HepG2 (cell line): ENCODE results near the gene GPR62. TPM values are rescaled to one million over a fixed set of nuclear protein-coding genes. Genes with fewer than 3 reads are reported as not detected.

Source experiments
- ATAC-seq: fragments of 200-7000 bp; cut with Tn5 transposase; 3 replicates; pipeline ENCODE4 v1.9.1; 2020; ENCODE audit warnings: mild to moderate bottlenecking, moderate library complexity
- BruUV-seq: library from RNA; stranded (reverse); fragments of 400-500 nt; replicated peaks from 2 replicates; lab custom pipeline; 2021; lab: Mats Ljungman, UMichigan
- CTCF ChIA-PET: fragments of 300-600 bp; formaldehyde crosslinking; extraction: SDS; loops from one replicate; lab custom pipeline; 2021; ENCODE audit warnings: low total read pairs, inconsistent platforms, low intra/inter-chr PET ratio; lab: Yijun Ruan, JAX
- POLR2A ChIA-PET: fragments of 350-600 bp; sonication (Branson Sonifier 250); formaldehyde crosslinking; loops from one replicate; lab custom pipeline; 2020; ENCODE audit warnings: antibody characterized with exemption, inconsistent platforms; lab: Yijun Ruan, JAX
- DNase-seq: peaks from one replicate; pipeline ENCODE4 v3.0.0-alpha.2; 2015; ENCODE audit warnings: low spot score
- FAIRE-seq: peaks from 3 replicates; lab custom pipeline; 2011; peaks lifted over from hg19 to GRCh38; lab: Jason Lieb, UNC
- H2AFZ ChIP-seq: one replicate; pipeline ENCODE4 v1.6.1; 2011; ENCODE audit warnings: low read length, inconsistent platforms
- H3K27ac ChIP-seq: fragments of 300-600 bp; 3 replicates; pipeline ENCODE4 v1.8.0; 2011; ENCODE audit warnings: mixed run types, mild to moderate bottlenecking, mixed read lengths, low read length, inconsistent platforms; ENCODE audit not compliant: insufficient read depth; ENCODE audit errors: extremely low read length
- H3K27me3 ChIP-seq, 2 experiments: fragments of 200-600 bp in 1 of 2; 2 replicates in 1 of 2; 3 replicates in 1 of 2; pipeline versions ENCODE4 v1.6.0 to v1.8.0; 2011; ENCODE audit warnings: low read length in 2 of 2, mild to moderate bottlenecking in 2 of 2, moderate library complexity in 2 of 2, inconsistent platforms in 1 of 2; ENCODE audit not compliant: insufficient read depth in 2 of 2, control insufficient read depth in 1 of 2
- H3K36me3 ChIP-seq, 2 experiments: fragments of 200-600 bp in 1 of 2; replicated peaks in 1 of 2; 2 replicates in 1 of 2; 3 replicates in 1 of 2; pipeline versions ENCODE4 v1.5.1 to v1.8.0; 2011; ENCODE audit warnings: low read length in 2 of 2, inconsistent platforms in 1 of 2; ENCODE audit not compliant: insufficient read depth in 2 of 2, control insufficient read depth in 1 of 2
- H3K4me1 ChIP-seq: 2 replicates; pipeline ENCODE4 v1.5.1; 2012; ENCODE audit warnings: low read length, inconsistent platforms; ENCODE audit not compliant: insufficient read depth
- H3K4me2 ChIP-seq: 2 replicates; pipeline ENCODE4 v1.6.0; 2011; ENCODE audit warnings: low read depth, low read length, inconsistent platforms
- H3K4me3 ChIP-seq, 3 experiments: fragments of 200-600 bp in 1 of 3; sonication (generic), shearing (Covaris generic) in 1 of 3; replicated peaks in 1 of 3; 2 replicates each; pipeline ENCODE4 v1.5.1; 2011 to 2016; ENCODE audit warnings: low read length in 3 of 3, inconsistent platforms in 2 of 3, low read depth in 2 of 3, mild to moderate bottlenecking in 2 of 3, control low read depth in 1 of 3, mixed read lengths in 1 of 3; ENCODE audit not compliant: insufficient read depth in 1 of 3
- H3K79me2 ChIP-seq: one replicate; pipeline ENCODE4 v1.6.1; 2011; ENCODE audit warnings: low read length, inconsistent platforms; ENCODE audit not compliant: insufficient read depth
- H3K9ac ChIP-seq: 2 replicates; pipeline ENCODE4 v1.6.0; 2011; ENCODE audit warnings: mild to moderate bottlenecking, low read depth, low read length, inconsistent platforms; ENCODE audit not compliant: insufficient read depth
- H3K9me3 ChIP-seq: 2 replicates; pipeline ENCODE4 v1.5.1; 2012; ENCODE audit warnings: mild to moderate bottlenecking, low read length
- H4K20me1 ChIP-seq: 2 replicates; pipeline ENCODE4 v1.6.0; 2011; ENCODE audit warnings: inconsistent platforms, mild to moderate bottlenecking, low read length, moderate library complexity; ENCODE audit not compliant: insufficient read depth
- ARNTL ChIP-seq: sonication (generic); formaldehyde crosslinking; IDR thresholded peaks from 2 replicates; pipeline ENCODE4 v1.4.0; 2020; ENCODE audit warnings: mild to moderate bottlenecking, missing genetic modification reagents
- ATF7 ChIP-seq, 2 experiments: fragments of 450-650 bp in 1 of 2; sonication (generic) in 1 of 2; formaldehyde crosslinking in 1 of 2; IDR thresholded peaks; 2 replicates each; pipeline versions ENCODE4 v1.4.0 to v1.6.1; 2016 to 2020; ENCODE audit warnings: antibody characterized with exemption in 1 of 2, mild to moderate bottlenecking in 1 of 2, missing genetic modification reagents in 1 of 2
- LCORL ChIP-seq, 2 experiments: fragments of 450-650 bp in 1 of 2; sonication (generic) in 1 of 2; formaldehyde crosslinking in 1 of 2; IDR thresholded peaks; 2 replicates each; pipeline versions ENCODE4 v1.5.0 to v1.6.1; 2017 to 2020; ENCODE audit warnings: antibody characterized with exemption in 1 of 2, missing genetic modification reagents in 1 of 2
- NFKB2 ChIP-seq: sonication (generic); formaldehyde crosslinking; IDR thresholded peaks from 2 replicates; pipeline ENCODE4 v1.4.0; 2020; ENCODE audit warnings: missing genetic modification reagents, borderline replicate concordance
- PLRG1 ChIP-seq: fragments of 450-650 bp; conservative IDR thresholded peaks from 2 replicates; pipeline ENCODE4 v1.6.1; 2016
- ZC3H13 ChIP-seq: sonication (generic); formaldehyde crosslinking; IDR thresholded peaks from 2 replicates; pipeline ENCODE4 v1.8.1; 2023; ENCODE audit warnings: mild to moderate bottlenecking, missing genetic modification reagents, moderate library complexity
- ZMYM4 ChIP-seq: sonication (generic); formaldehyde crosslinking; IDR thresholded peaks from 2 replicates; pipeline ENCODE4 v1.8.1; 2023; ENCODE audit warnings: mild to moderate bottlenecking, missing genetic modification reagents
- ZNF24 ChIP-seq: fragments of 450-650 bp; IDR thresholded peaks from 2 replicates; pipeline ENCODE4 v1.6.1; 2017; ENCODE audit warnings: antibody characterized with exemption, mild to moderate bottlenecking
- ZNF432 ChIP-seq: sonication (generic); formaldehyde crosslinking; IDR thresholded peaks from 2 replicates; pipeline ENCODE4 v1.5.0; 2020; ENCODE audit warnings: missing genetic modification reagents, mild to moderate bottlenecking, borderline replicate concordance
- ZNF563 ChIP-seq: sonication (generic); formaldehyde crosslinking; IDR thresholded peaks from 2 replicates; pipeline ENCODE4 v1.8.0; 2022; ENCODE audit warnings: mild to moderate bottlenecking, moderate library complexity, missing genetic modification reagents
- ZNF589 ChIP-seq: sonication (generic); formaldehyde crosslinking; conservative IDR thresholded peaks from 2 replicates; pipeline ENCODE4 v1.8.0; 2022; ENCODE audit warnings: mild to moderate bottlenecking, moderate library complexity, missing genetic modification reagents
- ZNF670 ChIP-seq: sonication (generic); formaldehyde crosslinking; IDR thresholded peaks from 2 replicates; pipeline ENCODE4 v1.8.0; 2022; ENCODE audit warnings: mild to moderate bottlenecking, missing genetic modification reagents, borderline replicate concordance
- ZNF737 ChIP-seq: sonication (generic); formaldehyde crosslinking; IDR thresholded peaks from 2 replicates; pipeline ENCODE4 v1.5.0; 2020; ENCODE audit warnings: missing genetic modification reagents, mild to moderate bottlenecking, borderline replicate concordance
- WGBS: methylation state at CpG from one replicate; pipeline ENCODE4 v1.1.6; 2017; ENCODE audit warnings: low lambda C conversion rate; 5-methylcytosine and 5-hydroxymethylcytosine counted together
- in situ Hi-C: cut with HindIII; loops from 2 replicates; pipeline ENCODE4 v1.10.0; 2017; ENCODE audit warnings: low pct_unique_long_range_greater_than_20kb; ENCODE audit not compliant: extremely low pct_ligation_motif_present
- intact Hi-C: fragments of 100-400 bp; cut with micrococcal nuclease; formaldehyde crosslinking; loops from one replicate; pipeline ENCODE4 v1.10.0; 2022; ENCODE audit not compliant: unreplicated experiment
- polyA plus RNA-seq, 8 experiments: library from polyadenylated mRNA; depleted of rRNA in 3 of 8; stranded (reverse) in 7 of 8; unstranded in 1 of 8; fragments of >200 nt; fragmentation: Illumina TruSeq in 4 of 8; extraction: Trizol in 4 of 8; gene quantifications; 2 replicates each; pipeline versions ENCODE4 v1.2.1 to v1.2.3, GENCODE V29; 2011 to 2016; ENCODE audit warnings: low read depth in 4 of 8, missing spikeins in 1 of 8, mixed read lengths in 1 of 8; ENCODE audit not compliant: insufficient read depth in 1 of 8
- total RNA-seq, 5 experiments: library from RNA; depleted of rRNA; stranded (reverse); fragments of >200 nt; fragmentation: Illumina TruSeq; extraction: Trizol; gene quantifications; 2 replicates each; pipeline ENCODE4 v1.2.3, GENCODE V29; 2016; ENCODE audit warnings: low read depth in 1 of 5
- TF ChIP-seq, protein P1 (sequence below), 2 experiments: sonication (generic) in 1 of 2; formaldehyde crosslinking in 1 of 2; IDR thresholded peaks; 2 replicates each; pipeline versions ENCODE4 v1.6.1 to v1.9.0; 2014 to 2022; ENCODE audit warnings: antibody characterized with exemption in 1 of 2, borderline replicate concordance in 1 of 2, inconsistent platforms in 1 of 2, low read depth in 1 of 2, missing genetic modification reagents in 1 of 2
- TF ChIP-seq, protein P2 (sequence below): sonication (generic); formaldehyde crosslinking; IDR thresholded peaks from 2 replicates; pipeline ENCODE4 v1.8.1; 2023; ENCODE audit warnings: missing genetic modification reagents, mild to moderate bottlenecking, borderline replicate concordance
- TF ChIP-seq, protein P3 (sequence below): sonication (generic); formaldehyde crosslinking; IDR thresholded peaks from 2 replicates; pipeline ENCODE4 v1.5.0; 2020; ENCODE audit warnings: missing genetic modification reagents

Gene GPR62
- total and polyA plus RNA-seq, 2 of the 13 experiments (the other 11 are each of a cell fraction or from before 2014, with no cell fraction given), result not detected

DNA sequence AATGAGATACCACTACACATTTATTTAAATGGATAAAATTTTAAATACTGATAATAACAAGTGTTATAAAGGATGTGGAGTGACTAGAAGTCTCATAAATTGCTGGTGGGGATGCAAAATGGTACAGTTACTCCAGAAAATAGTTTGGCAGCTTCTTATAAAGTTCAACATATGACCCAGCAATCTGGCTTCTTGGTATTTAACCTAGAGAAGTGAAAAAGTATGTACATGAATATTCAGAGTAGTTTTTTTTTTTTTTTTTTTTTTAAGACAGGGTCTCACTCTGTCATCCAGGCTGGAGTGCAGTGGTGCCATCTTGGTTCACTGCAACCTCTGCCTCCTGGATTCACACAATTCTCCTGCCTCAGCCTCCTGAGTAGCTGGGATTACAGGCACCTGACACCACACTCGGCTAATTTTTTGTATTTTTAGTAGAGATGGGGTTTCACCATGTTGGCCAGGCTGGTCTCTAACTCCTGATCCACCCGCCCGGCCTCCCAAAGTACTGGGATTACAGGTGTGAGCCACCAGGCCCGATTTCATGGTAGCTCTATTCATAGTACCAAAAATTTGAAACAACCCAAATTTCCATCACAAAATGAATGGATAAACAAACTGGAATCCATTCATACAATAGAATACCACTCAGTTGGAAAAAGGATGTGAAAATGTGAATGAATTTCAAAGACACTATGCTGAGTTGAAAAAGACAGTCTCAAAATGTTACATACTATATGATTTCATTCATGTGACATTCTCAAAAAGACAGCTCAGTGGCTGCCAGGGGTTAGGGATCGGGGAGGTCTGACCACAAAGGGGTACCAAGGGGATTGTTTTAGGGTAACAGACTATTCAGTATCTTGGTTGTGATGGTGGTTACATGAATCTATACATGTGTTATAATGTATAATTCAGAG lies 27.9 kb upstream of the GPR62 start:
- BruUV-seq, result no TSS peak
- H4K20me1 ChIP-seq, result no peaks in the 10 kb centered on the region
- H3K4me3 ChIP-seq, result no peak overlapping the region
- no peak for ATAC-seq
- H3K36me3 ChIP-seq, result no peaks in the 10 kb centered on the region; a peak in 1 of 5 replicates
- no peak overlapping the region for H3K27ac ChIP-seq
- intact Hi-C loops, result no loop called here
- DNase-seq, result no peak
- no peak overlapping the region for H3K4me2 ChIP-seq
- no peaks in the 10 kb centered on the region; a peak in 1 of 5 replicates for H3K27me3 ChIP-seq
- in situ Hi-C loops, result no loop called here
- no peak overlapping the region for H2AFZ ChIP-seq
- no peak overlapping the region for H3K9ac ChIP-seq
- WGBS, result 45% methylated on average over 5 of the region's 5 CpGs
- H3K4me1 ChIP-seq, result no peaks in the 10 kb centered on the region
- no peaks in the 10 kb centered on the region for H3K79me2 ChIP-seq
- ChIA-PET POLR2A (no interaction called here), CTCF (no interaction called here)
- no peak for FAIRE-seq
- no peaks in the 10 kb centered on the region for H3K9me3 ChIP-seq
- TF ChIP-seq ZMYM4 (CRISPR knock-in tag) (no peak), PLRG1 (no peak), ARNTL (CRISPR knock-in tag) (no peak), ZC3H13 (CRISPR knock-in tag) (no peak), ZNF24 (no peak), ZNF737 (CRISPR knock-in tag) (no peak), ZNF563 (CRISPR knock-in tag) (no peak), ZNF670 (CRISPR knock-in tag) (no peak), ZNF589 (no peak), ZNF432 (CRISPR knock-in tag) (no peak), ATF7 (IDR thresholded peaks at IDR 0.05) (no peak), ATF7 (CRISPR knock-in tag; IDR thresholded peaks at IDR 0.05) (no peak), LCORL (IDR thresholded peaks at IDR 0.05) (no peak), LCORL (CRISPR knock-in tag; IDR thresholded peaks at IDR 0.05) (no peak), NFKB2 (no peak)
- TF ChIP-seq, protein P1, sequence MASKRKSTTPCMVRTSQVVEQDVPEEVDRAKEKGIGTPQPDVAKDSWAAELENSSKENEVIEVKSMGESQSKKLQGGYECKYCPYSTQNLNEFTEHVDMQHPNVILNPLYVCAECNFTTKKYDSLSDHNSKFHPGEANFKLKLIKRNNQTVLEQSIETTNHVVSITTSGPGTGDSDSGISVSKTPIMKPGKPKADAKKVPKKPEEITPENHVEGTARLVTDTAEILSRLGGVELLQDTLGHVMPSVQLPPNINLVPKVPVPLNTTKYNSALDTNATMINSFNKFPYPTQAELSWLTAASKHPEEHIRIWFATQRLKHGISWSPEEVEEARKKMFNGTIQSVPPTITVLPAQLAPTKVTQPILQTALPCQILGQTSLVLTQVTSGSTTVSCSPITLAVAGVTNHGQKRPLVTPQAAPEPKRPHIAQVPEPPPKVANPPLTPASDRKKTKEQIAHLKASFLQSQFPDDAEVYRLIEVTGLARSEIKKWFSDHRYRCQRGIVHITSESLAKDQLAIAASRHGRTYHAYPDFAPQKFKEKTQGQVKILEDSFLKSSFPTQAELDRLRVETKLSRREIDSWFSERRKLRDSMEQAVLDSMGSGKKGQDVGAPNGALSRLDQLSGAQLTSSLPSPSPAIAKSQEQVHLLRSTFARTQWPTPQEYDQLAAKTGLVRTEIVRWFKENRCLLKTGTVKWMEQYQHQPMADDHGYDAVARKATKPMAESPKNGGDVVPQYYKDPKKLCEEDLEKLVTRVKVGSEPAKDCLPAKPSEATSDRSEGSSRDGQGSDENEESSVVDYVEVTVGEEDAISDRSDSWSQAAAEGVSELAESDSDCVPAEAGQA (IDR thresholded peaks at IDR 0.05; ENCODE audit: low read depth), result no peak
- TF ChIP-seq, protein P1 (CRISPR knock-in tag; IDR thresholded peaks at IDR 0.05; ENCODE audit: borderline replicate concordance), result no peak
- TF ChIP-seq, protein P2, sequence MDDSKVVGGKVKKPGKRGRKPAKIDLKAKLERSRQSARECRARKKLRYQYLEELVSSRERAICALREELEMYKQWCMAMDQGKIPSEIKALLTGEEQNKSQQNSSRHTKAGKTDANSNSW (CRISPR knock-in tag), result no peak
- TF ChIP-seq, protein P3, sequence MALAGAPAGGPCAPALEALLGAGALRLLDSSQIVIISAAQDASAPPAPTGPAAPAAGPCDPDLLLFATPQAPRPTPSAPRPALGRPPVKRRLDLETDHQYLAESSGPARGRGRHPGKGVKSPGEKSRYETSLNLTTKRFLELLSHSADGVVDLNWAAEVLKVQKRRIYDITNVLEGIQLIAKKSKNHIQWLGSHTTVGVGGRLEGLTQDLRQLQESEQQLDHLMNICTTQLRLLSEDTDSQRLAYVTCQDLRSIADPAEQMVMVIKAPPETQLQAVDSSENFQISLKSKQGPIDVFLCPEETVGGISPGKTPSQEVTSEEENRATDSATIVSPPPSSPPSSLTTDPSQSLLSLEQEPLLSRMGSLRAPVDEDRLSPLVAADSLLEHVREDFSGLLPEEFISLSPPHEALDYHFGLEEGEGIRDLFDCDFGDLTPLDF (CRISPR knock-in tag), result no peak
